HG02870 (cell line): ENCODE data around the gene PPP4C.

ENCODE experiments used
- ATAC-seq: cut with Tn5 transposase; IDR thresholded peaks from one replicate; pipeline ENCODE4 v1.9.1; 2021; ENCODE audit warnings: mild to moderate bottlenecking, moderate library complexity; ENCODE audit not compliant: unreplicated experiment

Gene PPP4C

GRCh38 chr16:30079480-30079879 lies 3.7 kb downstream of the PPP4C start:
- ATAC-seq = no peak

GRCh38 chr16:30082545-30083090 lies 6.8 kb downstream of the PPP4C start:
- no peak for ATAC-seq

GRCh38 chr16:30083216-30084055 lies 7.6 kb downstream of the PPP4C start:
- no peak for ATAC-seq

- no peak for ATAC-seq
Observed at GRCh38 chr16:30084096-30084815, 8.5 kb downstream of the PPP4C start.

GRCh38 chr16:30084816-30085159 lies 9.0 kb downstream of the PPP4C start:
- no peak for ATAC-seq

- ATAC-seq = no peak
Observed at GRCh38 chr16:30085247-30085646, 9.5 kb downstream of the PPP4C start.

- ATAC-seq = no peak
Observed at GRCh38 chr16:30085820-30086219, 10.0 kb downstream of the PPP4C start.

- no peak for ATAC-seq
Observed at GRCh38 chr16:30086291-30087140, 10.7 kb downstream of the PPP4C start.

- ATAC-seq = no peak
Observed at GRCh38 chr16:30087181-30087898, 11.5 kb downstream of the PPP4C start.

GRCh38 chr16:30088237-30088831 lies 12.5 kb downstream of the PPP4C start:
- ATAC-seq = no peak

GRCh38 chr16:30088832-30089624 lies 13.2 kb downstream of the PPP4C start:
- ATAC-seq = no peak

GRCh38 chr16:30090610-30091331 lies 15.0 kb downstream of the PPP4C start:
- ATAC-seq = no peak

- peak; percentile 53 for ATAC-seq
Observed at GRCh38 chr16:30091474-30092372, 15.9 kb downstream of the PPP4C start, which contains the start of gene TBX6. Gene TBX6, minus strand, starts transcription at chr16:30091924. Its CDS starts 731 bp downstream, at chr16:30091193.

- ATAC-seq = peak; percentile 48
Observed at GRCh38 chr16:30092373-30093010, 16.7 kb downstream of the PPP4C start.

- no peak for ATAC-seq
Observed at GRCh38 chr16:30094541-30095165, 18.9 kb downstream of the PPP4C start.
